Measurements from ENCODE around the gene ZNF613. TPM values are rescaled to one million over a fixed set of nuclear protein-coding genes. Genes with fewer than 3 reads are reported as not detected.
A peak's percentile ranks its signal among the peaks of the same experiment; 100 is the strongest.

The ZNF613 gene
- total RNA-seq = 1 to 10 TPM; 8.0 to 8.9 TPM
- 1 to 10 TPM; 3.9 to 5.8 TPM for polyA plus RNA-seq

DNA sequence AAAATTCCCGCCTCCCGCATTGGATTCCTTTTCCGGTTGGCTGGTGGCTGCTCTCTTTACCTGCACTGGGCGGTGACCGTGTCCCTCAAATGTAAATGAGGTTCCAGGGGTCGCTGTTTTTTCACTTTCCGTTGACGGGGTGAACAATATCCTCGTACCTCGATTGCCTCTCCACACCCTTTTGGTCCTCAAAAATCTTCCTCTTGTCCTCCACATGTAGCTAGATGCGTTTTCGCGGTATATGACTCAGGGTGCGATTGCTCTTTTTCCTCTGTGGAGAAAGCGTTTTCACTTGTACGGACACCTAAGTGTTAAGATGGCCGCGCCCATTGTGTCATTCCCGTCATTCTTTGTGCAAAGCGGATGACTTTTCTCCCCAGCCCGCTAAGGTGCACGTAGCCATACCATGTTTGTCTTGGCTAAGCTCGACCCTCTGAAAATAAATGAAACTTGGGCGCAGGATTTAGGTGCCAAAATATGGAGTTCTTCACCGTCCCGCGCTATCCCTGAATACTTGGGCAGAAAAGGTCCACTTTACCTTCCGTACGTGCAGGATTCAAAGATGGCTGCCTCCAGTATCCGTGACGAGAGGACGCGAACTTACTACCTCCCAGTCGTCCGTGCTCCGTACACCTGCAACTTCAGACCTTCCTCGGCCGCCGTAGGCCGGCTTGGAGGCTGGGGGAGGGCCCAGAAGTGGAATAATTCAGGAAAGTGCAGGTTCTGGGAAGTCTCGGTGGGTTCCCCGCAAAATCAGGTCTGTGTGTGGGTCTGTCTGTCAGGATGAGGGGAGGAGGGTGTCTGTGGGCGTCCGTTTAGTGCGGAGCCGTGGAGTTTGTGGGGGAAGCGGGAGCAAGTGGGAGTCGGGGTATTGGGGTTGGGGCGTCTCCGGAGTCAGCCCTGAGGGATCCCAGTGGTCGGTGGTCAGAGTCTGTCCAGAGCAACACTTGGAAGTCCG, at the start of gene ZNF613:
Gene ZNF613 (plus strand): TSS at position 689 of the 958 bp plus-strand sequence. CDS start 8,749 bp downstream, outside the sequence.
- Histone ChIP-seq H3K27me3 (ENCODE audit: insufficient read depth, low read length) (no peaks in the 10 kb centered on the region), H3K36me3 (ENCODE audit: insufficient read depth, low read length) (peaks cover 4% of the 10 kb centered on the region), H3K4me1 (ENCODE audit: insufficient read depth, low read length) (peaks cover 11% of the 10 kb centered on the region), H3K4me3 (ENCODE audit: low read length in 2 of 2) (peak within 1 kb of the TSS; percentile 85 to 91), H3K27ac (ENCODE audit: low read depth, low read length) (peak within 1 kb of the TSS; percentile 55), H3K9me3 (ENCODE audit: control insufficient read depth in 1 of 2, low read length in 2 of 2) (peaks cover 0 to 13% of the 10 kb centered on the region in 2 donors)
- DNase-seq = peak; percentile 81 to 89 (median 85)
- peak within 1 kb of the TSS; percentile 93 to 99 (median 98) for H3K4me3 Mint-ChIP-seq
- peaks cover 4 to 85% (median 70%) of the 10 kb centered on the region in 8 donors for H3K9me3 Mint-ChIP-seq
- peaks cover 0 to 2% of the 10 kb centered on the region in 2 donors for H3K27me3 Mint-ChIP-seq
- POLR2A ChIA-PET (ENCODE audit: partially characterized antibody) = interaction anchor here (0.8 to 1.5 kb wide), 7 partner anchors 22 to 262 kb away, joined by 3 to 5 read pairs (median 3); partner anchors contain the start of genes ZNF614 and ZNF649
- H3K36me3 Mint-ChIP-seq = peaks cover 58 to 65% of the 10 kb centered on the region in 2 donors
- CTCF ChIA-PET (ENCODE audit: partially characterized antibody) = no interaction called here
- H3K27ac Mint-ChIP-seq = peak within 1 kb of the TSS; percentile 82 to 97 (median 95)
- intact Hi-C loops (cut with micrococcal nuclease) = loop anchor here (1.0 to 10.0 kb wide), 6 partner anchors 22 to 338 kb away; partner anchors contain the start of genes ZNF350, ZNF649 and ZNF766
- H3K4me1 Mint-ChIP-seq = peaks cover 16 to 38% (median 24%) of the 10 kb centered on the region in 4 donors

DNA sequence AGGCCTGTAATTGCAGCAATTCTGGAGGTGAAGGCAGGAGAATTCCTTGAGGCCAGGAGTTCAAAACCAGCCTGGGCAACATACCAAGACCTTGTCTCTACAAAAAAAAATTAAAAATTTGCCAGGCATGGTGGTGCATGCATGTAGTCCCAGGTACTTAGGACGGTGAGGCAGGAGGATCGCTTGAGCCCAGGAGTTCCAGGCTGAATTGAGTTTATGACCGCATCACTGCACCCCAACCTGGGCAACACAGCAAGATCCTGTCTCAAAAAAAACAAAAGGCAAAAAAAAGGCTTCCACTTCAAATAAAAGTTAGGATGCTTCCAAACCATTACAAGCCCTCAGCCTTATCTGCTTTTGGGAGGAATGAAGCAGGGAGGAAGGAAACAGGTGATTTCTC, 44.8 kb upstream of the ZNF613 start:
- H3K4me3 ChIP-seq (ENCODE audit: low read length in 2 of 2) = no peak overlapping the region
- no peak overlapping the region for H3K27ac ChIP-seq (ENCODE audit: low read depth, low read length)
- H3K4me1 ChIP-seq (ENCODE audit: insufficient read depth, low read length) = no peaks in the 10 kb centered on the region
- H3K4me3 Mint-ChIP-seq = peak overlapping the region in 1 of 8 donors; percentile 15
- DNase-seq = no peak
- intact Hi-C loops (cut with micrococcal nuclease) = no loop called here
- peaks cover 4 to 43% of the 10 kb centered on the region in 2 donors for H3K9me3 ChIP-seq (ENCODE audit: control insufficient read depth in 1 of 2, low read length in 2 of 2)
- no peaks in the 10 kb centered on the region for H3K27me3 ChIP-seq (ENCODE audit: insufficient read depth, low read length)
- no peaks in the 10 kb centered on the region for H3K27me3 Mint-ChIP-seq
- POLR2A ChIA-PET (ENCODE audit: partially characterized antibody) = no interaction called here
- no peak overlapping the region for H3K27ac Mint-ChIP-seq
- CTCF ChIA-PET (ENCODE audit: partially characterized antibody) = no interaction called here
- H3K9me3 Mint-ChIP-seq = peaks cover 10 to 96% (median 81%) of the 10 kb centered on the region in 8 donors
- H3K36me3 ChIP-seq (ENCODE audit: insufficient read depth, low read length) = peaks cover 15% of the 10 kb centered on the region
- peaks cover 61 to 77% of the 10 kb centered on the region in 2 donors for H3K36me3 Mint-ChIP-seq
- peaks cover 0 to 1% (median under 1%) of the 10 kb centered on the region in 4 donors for H3K4me1 Mint-ChIP-seq

DNA sequence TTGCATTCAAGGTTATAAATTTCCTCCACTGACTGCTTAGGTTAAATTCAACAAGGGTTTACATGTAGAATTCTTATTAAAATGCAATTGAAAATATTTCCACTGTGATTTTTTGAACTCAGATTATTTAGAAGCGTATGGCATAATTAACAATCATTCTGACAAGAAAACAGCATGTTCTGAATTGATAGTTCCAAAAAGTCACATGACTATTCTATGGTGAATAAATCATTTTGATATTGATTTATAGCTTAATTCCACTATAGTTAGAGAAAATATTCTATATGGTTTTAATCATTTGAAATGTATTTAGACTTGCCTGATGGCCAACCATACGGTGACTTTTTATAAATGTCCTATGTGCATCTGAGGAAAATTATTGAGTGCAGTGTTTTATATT, 42.6 kb upstream of the ZNF613 start:
- CTCF ChIA-PET (ENCODE audit: partially characterized antibody) = no interaction called here

DNA sequence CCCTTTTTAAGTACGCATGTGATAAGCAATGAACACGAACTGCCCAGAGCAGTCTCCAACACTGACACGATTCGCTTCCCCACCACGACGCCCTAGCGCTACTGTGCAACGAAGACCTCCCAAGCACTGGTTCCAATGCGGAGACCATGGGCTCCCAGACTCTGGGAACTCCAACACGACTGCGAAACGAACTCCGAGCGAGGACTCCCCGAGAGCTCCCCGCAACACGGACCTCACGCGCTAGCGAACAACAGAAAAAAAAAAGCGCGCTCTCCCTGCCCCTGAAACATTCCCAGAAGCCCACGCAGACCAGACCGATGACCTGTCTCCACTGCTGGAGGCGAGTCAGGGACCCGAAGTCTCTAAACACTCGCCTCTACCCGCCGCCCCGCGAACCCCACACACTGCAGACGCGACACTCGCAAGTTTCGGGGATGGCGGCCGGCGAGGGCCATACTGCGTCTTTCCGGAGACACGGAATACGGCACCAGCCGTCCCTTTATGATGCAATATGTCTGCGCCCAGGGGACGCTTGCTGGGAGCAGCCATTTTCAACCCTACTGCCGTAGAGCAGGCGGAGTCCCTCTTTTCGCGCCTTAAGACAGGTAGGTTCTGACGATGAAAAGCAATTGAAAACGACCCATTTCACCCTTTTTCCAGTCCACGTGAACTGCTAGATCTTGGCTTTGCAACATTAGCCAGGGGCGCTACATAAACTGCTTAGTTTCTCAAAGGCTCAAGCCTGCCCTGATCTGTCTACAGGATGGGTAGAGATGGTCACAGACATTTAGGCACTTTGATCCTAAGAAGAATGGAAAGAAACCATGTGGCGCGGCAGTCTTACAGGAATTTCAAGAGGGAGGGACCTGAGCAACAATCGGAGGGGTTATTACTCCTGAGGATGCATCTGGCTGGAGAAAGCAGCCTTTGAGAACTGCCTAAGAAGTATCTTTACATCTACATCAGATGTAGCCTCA, 39.5 kb upstream of the ZNF613 start, which contains the start of gene ZNF577:
Gene ZNF577 (minus strand): TSS at position 430 of the 977 bp plus-strand sequence. CDS start 7,569 bp downstream, outside the sequence.
- H3K27me3 ChIP-seq (ENCODE audit: insufficient read depth, low read length) = no peaks in the 10 kb centered on the region
- peaks cover 23 to 70% of the 10 kb centered on the region in 2 donors for H3K9me3 ChIP-seq (ENCODE audit: control insufficient read depth in 1 of 2, low read length in 2 of 2)
- H3K4me3 Mint-ChIP-seq = peak within 1 kb of the TSS; percentile 89 to 98 (median 95)
- H3K27ac ChIP-seq (ENCODE audit: low read depth, low read length) = peak within 1 kb of the TSS; percentile 19
- peaks cover 23% of the 10 kb centered on the region for H3K36me3 ChIP-seq (ENCODE audit: insufficient read depth, low read length)
- intact Hi-C loops (cut with micrococcal nuclease) = no loop called here
- peaks cover 61 to 78% of the 10 kb centered on the region in 2 donors for H3K36me3 Mint-ChIP-seq
- H3K27ac Mint-ChIP-seq = peak within 1 kb of the TSS; percentile 60 to 97 (median 96)
- ChIA-PET CTCF (ENCODE audit: partially characterized antibody) (no interaction called here), POLR2A (ENCODE audit: partially characterized antibody) (interaction anchor here (1.1 kb wide), 1 partner anchor 14 kb away, joined by 3 read pairs; no protein-coding TSS in a partner anchor)
- H3K4me1 Mint-ChIP-seq = peaks cover 0 to 7% (median 2%) of the 10 kb centered on the region in 4 donors
- DNase-seq = peak; percentile 65 to 83 (median 73)
- peak within 1 kb of the TSS; percentile 21 to 32 for H3K4me3 ChIP-seq (ENCODE audit: low read length in 2 of 2)
- H3K9me3 Mint-ChIP-seq = peaks cover 0 to 96% (median 88%) of the 10 kb centered on the region in 8 donors
- H3K27me3 Mint-ChIP-seq = no peaks in the 10 kb centered on the region
- H3K4me1 ChIP-seq (ENCODE audit: insufficient read depth, low read length) = no peaks in the 10 kb centered on the region

More for the DNA sequence above, 42.6 kb upstream of the ZNF613 start:
- Histone ChIP-seq H3K27ac (ENCODE audit: low read depth, low read length) (no peak overlapping the region), H3K27me3 (ENCODE audit: insufficient read depth, low read length) (no peaks in the 10 kb centered on the region), H3K36me3 (ENCODE audit: insufficient read depth, low read length) (peaks cover 4% of the 10 kb centered on the region), H3K9me3 (ENCODE audit: control insufficient read depth in 1 of 2, low read length in 2 of 2) (peaks cover 9 to 60% of the 10 kb centered on the region in 2 donors), H3K4me1 (ENCODE audit: insufficient read depth, low read length) (no peaks in the 10 kb centered on the region), H3K4me3 (ENCODE audit: low read length in 2 of 2) (no peak overlapping the region)
- no peak for DNase-seq
- H3K4me1 Mint-ChIP-seq = peaks cover 0 to 7% (median 2%) of the 10 kb centered on the region in 4 donors
- intact Hi-C loops (cut with micrococcal nuclease) = no loop called here
- H3K27ac Mint-ChIP-seq = no peak overlapping the region
- POLR2A ChIA-PET (ENCODE audit: partially characterized antibody) = no interaction called here
- peaks cover 7 to 98% (median 85%) of the 10 kb centered on the region in 8 donors for H3K9me3 Mint-ChIP-seq
- peaks cover 56 to 78% of the 10 kb centered on the region in 2 donors for H3K36me3 Mint-ChIP-seq
- H3K4me3 Mint-ChIP-seq = no peak overlapping the region
- no peaks in the 10 kb centered on the region for H3K27me3 Mint-ChIP-seq

DNA sequence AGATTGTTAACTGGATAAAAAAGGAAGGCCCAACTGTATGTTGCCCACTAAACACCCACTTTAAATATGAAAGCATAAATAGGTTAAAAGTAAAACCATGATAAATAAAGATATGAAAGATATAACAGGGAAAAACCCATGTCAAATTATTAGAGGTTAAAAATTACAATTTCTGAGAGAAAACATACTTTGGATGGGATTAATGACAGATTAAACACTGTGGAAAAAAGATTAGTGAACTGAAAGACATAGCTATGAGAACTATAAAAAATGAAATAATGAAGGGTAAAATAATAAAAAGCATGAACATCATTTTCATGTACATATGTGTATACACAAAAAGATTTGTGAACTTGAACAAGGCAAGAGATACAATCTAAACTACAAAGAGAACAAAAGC, 37.3 kb upstream of the ZNF613 start:
- intact Hi-C loops (cut with micrococcal nuclease) = no loop called here
- Histone ChIP-seq H3K4me1 (ENCODE audit: insufficient read depth, low read length) (no peaks in the 10 kb centered on the region), H3K36me3 (ENCODE audit: insufficient read depth, low read length) (peaks cover 43% of the 10 kb centered on the region), H3K4me3 (ENCODE audit: low read length in 2 of 2) (no peak overlapping the region), H3K27ac (ENCODE audit: low read depth, low read length) (no peak overlapping the region), H3K9me3 (ENCODE audit: control insufficient read depth in 1 of 2, low read length in 2 of 2) (peaks cover 28 to 84% of the 10 kb centered on the region in 2 donors), H3K27me3 (ENCODE audit: insufficient read depth, low read length) (no peaks in the 10 kb centered on the region)
- Mint-ChIP-seq H3K9me3 (peaks cover 4 to 96% (median 92%) of the 10 kb centered on the region in 8 donors), H3K27me3 (no peaks in the 10 kb centered on the region), H3K4me1 (peaks cover 0 to 7% (median 2%) of the 10 kb centered on the region in 4 donors), H3K4me3 (peak overlapping the region in 1 of 8 donors; percentile 36), H3K27ac (no peak overlapping the region), H3K36me3 (peaks cover 78 to 84% of the 10 kb centered on the region in 2 donors)
- ChIA-PET CTCF (ENCODE audit: partially characterized antibody) (no interaction called here), POLR2A (ENCODE audit: partially characterized antibody) (interaction anchor here (0.6 kb wide), 1 partner anchor 30 kb away, joined by 4 read pairs; no protein-coding TSS in a partner anchor)
- no peak for DNase-seq

DNA sequence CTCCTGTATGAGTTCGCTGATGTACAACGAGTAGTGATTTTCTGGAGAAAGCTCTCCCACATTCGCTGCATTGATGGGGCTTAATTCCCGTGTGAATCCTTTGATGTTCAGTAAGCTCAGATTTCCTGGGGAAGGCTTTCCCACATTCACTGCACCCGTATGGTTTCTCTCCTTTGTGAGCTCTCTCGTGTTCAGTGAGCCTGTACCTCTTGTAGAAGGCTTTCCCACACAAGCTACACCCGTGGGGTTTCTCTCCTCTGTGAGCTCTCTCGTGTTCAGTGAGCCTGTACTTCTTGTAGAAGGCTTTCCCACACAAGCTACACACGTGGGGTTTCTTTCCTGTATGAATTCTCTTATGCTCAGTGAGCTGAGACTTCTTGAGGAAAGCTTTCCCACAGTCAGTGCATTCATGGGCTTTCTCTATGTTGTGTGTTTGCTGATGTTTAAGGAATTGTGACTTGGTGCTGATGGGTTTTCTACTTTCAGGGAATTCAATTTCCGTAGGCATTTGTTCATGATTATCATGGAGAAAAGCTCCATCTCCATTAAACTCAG, 36.0 kb upstream of the ZNF613 start:
- Histone ChIP-seq H3K27ac (ENCODE audit: low read depth, low read length) (no peak overlapping the region), H3K4me3 (ENCODE audit: low read length in 2 of 2) (peak overlapping the region; percentile 20 to 29), H3K27me3 (ENCODE audit: insufficient read depth, low read length) (no peaks in the 10 kb centered on the region), H3K36me3 (ENCODE audit: insufficient read depth, low read length) (peaks cover 47% of the 10 kb centered on the region), H3K4me1 (ENCODE audit: insufficient read depth, low read length) (no peaks in the 10 kb centered on the region), H3K9me3 (ENCODE audit: control insufficient read depth in 1 of 2, low read length in 2 of 2) (peaks cover 25 to 81% of the 10 kb centered on the region in 2 donors)
- ChIA-PET CTCF (ENCODE audit: partially characterized antibody) (no interaction called here), POLR2A (ENCODE audit: partially characterized antibody) (no interaction called here)
- Mint-ChIP-seq H3K27me3 (no peaks in the 10 kb centered on the region), H3K4me3 (peak overlapping the region in 1 of 8 donors; percentile 4), H3K27ac (peak overlapping the region in 1 of 7 donors; percentile 51), H3K36me3 (peaks cover 80 to 87% of the 10 kb centered on the region in 2 donors), H3K9me3 (peaks cover 4 to 99% (median 94%) of the 10 kb centered on the region in 8 donors), H3K4me1 (peaks cover 0 to 7% (median 2%) of the 10 kb centered on the region in 4 donors)
- DNase-seq = peak in 2 of 5 donors; percentile 7 to 12
- intact Hi-C loops (cut with micrococcal nuclease) = no loop called here

Data from CD4-positive, alpha-beta memory T cell (primary cell).